Measurements from ENCODE around the gene MLC1. TPM values are rescaled to one million over a fixed set of nuclear protein-coding genes. Genes with fewer than 3 reads are reported as not detected.
"Not testable (repeated sequence)": the region's sequence is repeated elsewhere in the genome, so short reads cannot be mapped to it uniquely, and the experiment has no call there.

Gene MLC1
- polyA plus RNA-seq, 3 donors: 0.67 to 1.1 (median 0.82) TPM

- no peak for DNase-seq
Observed at GRCh38 chr22:50104141-50104544, 18.9 kb upstream of the MLC1 start.

GRCh38 chr22:50102946-50103345 lies 17.7 kb upstream of the MLC1 start:
- no peak for DNase-seq

- DNase-seq: no peak
Observed at GRCh38 chr22:50101870-50102565, 16.8 kb upstream of the MLC1 start.

- no peak for DNase-seq
Observed at GRCh38 chr22:50098052-50098451, 12.8 kb upstream of the MLC1 start.

GRCh38 chr22:50092342-50092741 lies 7.1 kb upstream of the MLC1 start:
- DNase-seq: no peak

- no peak for DNase-seq
Observed at GRCh38 chr22:50091092-50091768, 6.0 kb upstream of the MLC1 start.

- DNase-seq: no peak
Observed at GRCh38 chr22:50090412-50090714, 5.1 kb upstream of the MLC1 start.

- no peak for DNase-seq
Observed at GRCh38 chr22:50089682-50090411, 4.6 kb upstream of the MLC1 start, which contains the start of gene MOV10L1. Gene MOV10L1, plus strand, starts transcription at chr22:50090006. Its CDS starts 83 bp downstream, at chr22:50090089.

- no peak for DNase-seq
Observed at GRCh38 chr22:50089231-50089630, 4.0 kb upstream of the MLC1 start.

- no peak for DNase-seq
Observed at GRCh38 chr22:50088096-50088495, 2.9 kb upstream of the MLC1 start.

GRCh38 chr22:50087646-50088045 lies 2.4 kb upstream of the MLC1 start:
- no peak for DNase-seq

- not testable (repeated sequence) for DNase-seq
Observed at GRCh38 chr22:50086975-50087374, 1.7 kb upstream of the MLC1 start.

GRCh38 chr22:50086526-50086925 lies 1.3 kb upstream of the MLC1 start:
- no peak for DNase-seq

GRCh38 chr22:50084614-50085021 lies 608 bp downstream of the MLC1 start:
- no peak for DNase-seq

- DNase-seq: no peak
Observed at GRCh38 chr22:50084080-50084477, 1.1 kb downstream of the MLC1 start.

- no peak for DNase-seq
Observed at GRCh38 chr22:50083462-50084079, 1.7 kb downstream of the MLC1 start.

- DNase-seq: no peak
Observed at GRCh38 chr22:50082961-50083461, 2.2 kb downstream of the MLC1 start.

GRCh38 chr22:50082197-50082715 lies 3.0 kb downstream of the MLC1 start:
- no peak for DNase-seq

GRCh38 chr22:50081426-50082196 lies 3.6 kb downstream of the MLC1 start:
- no peak for DNase-seq

- no peak for DNase-seq
Observed at GRCh38 chr22:50080077-50080465, 5.2 kb downstream of the MLC1 start.

- no peak for DNase-seq
Observed at GRCh38 chr22:50078761-50079160, 6.5 kb downstream of the MLC1 start.

Data from renal pelvis (tissue), 4 donors.